Nephron (organoid): ENCODE measurements around the gene EVA1A.
"Not testable (repeated sequence)": the region's sequence is repeated elsewhere in the genome, so short reads cannot be mapped to it uniquely, and the experiment has no call there.

Experiments
- H3K27ac Mint-ChIP-seq, 3 experiments: 2 replicates each; pipeline ENCODE4 v1.8.0; 2020; ENCODE audit warnings: mixed read lengths in 3 of 3, mild to moderate bottlenecking in 2 of 3, moderate library complexity in 1 of 3
- H3K27me3 Mint-ChIP-seq: 2 replicates; pipeline ENCODE4 v1.8.0; 2021; ENCODE audit warnings: low read depth, mild to moderate bottlenecking, moderate library complexity, mixed read lengths
- H3K36me3 Mint-ChIP-seq: 2 replicates; pipeline ENCODE4 v1.8.0; 2020; ENCODE audit warnings: low read depth, mixed read lengths
- H3K4me1 Mint-ChIP-seq: 2 replicates; pipeline ENCODE4 v1.8.0; 2020; ENCODE audit warnings: mixed read lengths
- H3K4me3 Mint-ChIP-seq, 3 experiments: 2 replicates each; pipeline ENCODE4 v1.8.0; 2020; ENCODE audit warnings: mild to moderate bottlenecking in 3 of 3, mixed read lengths in 3 of 3, moderate library complexity in 2 of 3
- H3K9me3 Mint-ChIP-seq: 2 replicates; pipeline ENCODE4 v1.8.0; 2020; ENCODE audit warnings: mixed read lengths
- CTCF ChIP-seq, 3 experiments: fragments of 200-600 bp; sonication (generic); IDR thresholded peaks; one replicate each; pipeline ENCODE4 v1.5.0; 2021; ENCODE audit warnings: antibody characterized with exemption in 3 of 3; ENCODE audit not compliant: unreplicated experiment in 3 of 3

The EVA1A gene

GRCh38 chr2:75482398-75482797 is 78.3 kb downstream of the EVA1A start:
- H3K9me3 Mint-ChIP-seq, result peaks cover 11% of the 10 kb centered on the region
- H3K27me3 Mint-ChIP-seq, result no peaks in the 10 kb centered on the region
- no peak for TF ChIP-seq CTCF (IDR thresholded peaks at IDR 0.05; ENCODE audit: unreplicated experiment in 3 of 3)
- no peak overlapping the region for H3K4me3 Mint-ChIP-seq
- H3K27ac Mint-ChIP-seq, result no peak overlapping the region
- peaks cover 7% of the 10 kb centered on the region for H3K4me1 Mint-ChIP-seq
- H3K36me3 Mint-ChIP-seq, result no peaks in the 10 kb centered on the region

DNA sequence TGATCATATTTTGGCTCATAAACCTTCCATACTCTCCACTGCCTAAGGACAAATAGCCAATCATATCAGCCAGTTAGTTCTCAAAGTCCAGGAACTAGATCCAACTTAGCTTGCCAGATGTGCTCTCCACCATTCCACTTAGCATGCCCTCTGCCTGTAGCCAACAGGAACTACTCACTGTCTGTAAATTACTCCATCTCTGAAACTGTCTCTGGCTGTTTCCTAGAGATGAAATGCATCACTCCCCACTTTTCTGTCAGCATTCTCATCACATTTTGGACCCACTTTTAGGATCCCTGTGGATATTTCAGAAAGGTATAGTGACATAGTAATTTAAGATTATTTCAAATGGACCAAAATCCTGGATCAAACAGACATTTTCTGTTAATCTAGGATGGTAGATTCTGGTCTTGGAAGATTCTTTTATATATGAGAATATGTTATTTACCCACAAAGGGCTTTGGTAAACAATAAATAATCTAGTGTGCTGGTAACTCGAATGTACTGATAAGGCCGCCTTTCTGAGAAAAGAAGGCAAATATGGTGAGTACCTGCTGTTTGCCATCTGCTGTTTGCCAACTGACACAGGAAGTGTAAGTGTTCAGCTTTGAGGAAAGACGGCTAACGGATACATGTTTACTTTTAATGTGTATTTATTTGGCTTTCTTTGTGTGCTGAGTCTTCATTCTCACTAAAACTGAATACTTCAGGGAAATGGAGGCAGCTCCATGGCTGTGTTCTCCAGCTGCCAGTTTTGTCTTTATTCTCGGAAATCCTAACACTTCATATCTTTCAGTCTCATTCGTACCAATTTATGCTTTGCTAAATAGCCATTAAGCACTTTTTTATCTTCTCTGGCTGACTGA is 79.5 kb downstream of the EVA1A start:
- Mint-ChIP-seq H3K4me1 (peaks cover 19% of the 10 kb centered on the region), H3K9me3 (peaks cover 8% of the 10 kb centered on the region), H3K27me3 (no peaks in the 10 kb centered on the region), H3K4me3 (no peak overlapping the region), H3K36me3 (no peaks in the 10 kb centered on the region), H3K27ac (no peak overlapping the region)
- TF ChIP-seq CTCF (IDR thresholded peaks at IDR 0.05; ENCODE audit: unreplicated experiment in 3 of 3), result peak in 1 of 3 experiments; percentile 22

DNA sequence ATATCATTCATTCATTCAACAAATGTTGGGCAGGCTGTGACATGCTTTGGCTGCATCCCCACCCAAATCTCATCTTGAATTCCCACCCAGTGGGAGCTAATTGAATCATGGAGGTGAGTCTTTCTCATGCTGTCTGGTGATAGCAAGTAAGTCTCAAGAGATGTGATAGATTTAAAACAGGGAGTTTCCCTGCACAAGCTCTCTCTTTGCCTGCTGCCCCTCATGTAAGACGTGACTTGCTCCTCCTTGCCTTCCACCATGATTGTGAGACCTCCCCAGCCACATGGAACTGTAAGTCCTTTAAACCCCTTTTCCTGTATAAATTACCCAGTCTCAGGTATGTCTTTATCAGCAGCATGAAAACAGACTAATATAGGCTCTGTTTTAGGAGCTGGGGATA is 83.0 kb downstream of the EVA1A start:
- not testable (repeated sequence) for H3K4me3 Mint-ChIP-seq, H3K27me3 Mint-ChIP-seq, H3K36me3 Mint-ChIP-seq, H3K9me3 Mint-ChIP-seq
- H3K4me1 Mint-ChIP-seq, result peaks cover 33% of the 10 kb centered on the region
- peak overlapping the region in 1 of 3 experiments; percentile 68 for H3K27ac Mint-ChIP-seq

DNA sequence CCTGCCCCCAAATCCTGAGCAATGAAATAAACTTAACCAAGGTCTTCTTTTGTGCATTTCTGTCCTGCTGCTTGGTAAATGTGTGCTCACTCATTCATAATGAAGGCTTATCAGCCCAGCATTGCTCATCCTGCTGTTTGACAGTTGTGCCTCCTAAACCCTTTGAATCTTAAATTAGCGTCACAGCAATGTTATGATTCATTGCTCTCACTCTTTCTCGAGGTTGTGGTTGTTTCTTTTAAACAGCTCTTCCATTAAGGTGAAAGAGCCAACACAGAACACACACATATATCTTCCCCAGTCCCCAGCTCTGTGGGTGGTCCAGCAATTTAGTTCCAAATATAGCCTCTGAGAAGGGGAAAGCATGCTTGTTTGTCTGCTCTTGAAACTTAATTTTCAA is 84.0 kb downstream of the EVA1A start:
- Mint-ChIP-seq H3K4me1 (peaks cover 33% of the 10 kb centered on the region), H3K9me3 (peaks cover 5% of the 10 kb centered on the region), H3K4me3 (no peak overlapping the region), H3K27me3 (peaks cover 3% of the 10 kb centered on the region), H3K27ac (peak overlapping the region; percentile 14 to 68 (median 31)), H3K36me3 (no peaks in the 10 kb centered on the region)
- no peak for TF ChIP-seq CTCF (IDR thresholded peaks at IDR 0.05; ENCODE audit: unreplicated experiment in 3 of 3)

DNA sequence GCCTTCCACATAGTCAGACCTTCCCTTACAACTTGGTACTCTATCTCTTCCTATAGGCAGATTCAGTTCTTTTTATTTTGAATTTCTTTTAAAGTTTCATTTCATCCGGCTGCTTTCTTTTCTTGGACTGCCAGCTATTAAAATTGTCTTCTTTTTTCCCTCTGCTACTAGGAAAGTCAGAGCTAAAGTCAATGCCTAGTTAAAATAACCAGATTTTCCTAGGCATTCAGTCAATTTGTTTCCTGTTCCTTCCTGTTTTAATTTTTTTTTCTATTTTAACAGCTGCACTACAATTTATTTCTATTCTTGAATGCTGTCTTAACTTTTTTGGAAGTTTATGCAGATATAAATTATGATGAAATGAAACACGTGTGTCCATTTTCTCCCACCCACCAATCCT is 84.8 kb downstream of the EVA1A start:
- peaks cover 33% of the 10 kb centered on the region for H3K4me1 Mint-ChIP-seq
- H3K9me3 Mint-ChIP-seq, result peaks cover 5% of the 10 kb centered on the region
- no peak for TF ChIP-seq CTCF (IDR thresholded peaks at IDR 0.05; ENCODE audit: unreplicated experiment in 3 of 3)
- peaks cover 3% of the 10 kb centered on the region for H3K27me3 Mint-ChIP-seq
- no peaks in the 10 kb centered on the region for H3K36me3 Mint-ChIP-seq
- H3K27ac Mint-ChIP-seq, result peak overlapping the region; percentile 14 to 68 (median 31)
- H3K4me3 Mint-ChIP-seq, result no peak overlapping the region

DNA sequence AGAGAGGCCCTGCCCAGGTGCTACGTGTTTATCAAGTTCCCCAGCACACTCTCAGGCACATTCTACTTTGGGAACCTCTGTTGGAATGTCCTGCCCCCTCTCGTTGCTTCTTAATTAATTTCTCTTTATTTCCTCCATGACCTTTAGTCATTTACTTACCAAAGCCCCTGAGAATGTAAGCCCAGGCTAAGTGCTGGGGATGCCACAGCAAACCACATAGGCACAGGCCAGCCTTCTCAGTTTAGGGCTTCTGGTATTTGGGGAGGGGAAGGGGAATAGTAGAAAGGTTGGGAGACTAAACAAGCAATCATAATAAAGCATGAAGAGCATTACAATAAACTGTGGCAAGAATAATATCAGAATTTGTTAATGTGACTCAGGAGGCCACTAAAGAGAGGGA is 85.7 kb downstream of the EVA1A start:
- Mint-ChIP-seq H3K36me3 (no peaks in the 10 kb centered on the region), H3K27me3 (peaks cover 3% of the 10 kb centered on the region), H3K4me3 (no peak overlapping the region), H3K27ac (peak overlapping the region in 1 of 3 experiments; percentile 68), H3K9me3 (peaks cover 5% of the 10 kb centered on the region), H3K4me1 (peaks cover 33% of the 10 kb centered on the region)
- TF ChIP-seq CTCF (IDR thresholded peaks at IDR 0.05; ENCODE audit: unreplicated experiment in 3 of 3), result no peak
